Activated T-cell treated with anti-CD3 and anti-CD28 coated beads, Interleukin-2, amount 50 U/mL, for 72 hours (primary cell): ENCODE measurements around the gene ZNF730. TPM values are rescaled to one million over a fixed set of nuclear protein-coding genes. Genes with fewer than 3 reads are reported as not detected.
"Not testable (repeated sequence)": the region's sequence is repeated elsewhere in the genome, so short reads cannot be mapped to it uniquely, and the experiment has no call there.

Experiments used
- ATAC-seq, 2 donors: fragments of 150-1000 bp; cut with Tn5 transposase; replicated peaks in 1 of 2; 2 replicates each; pipeline ENCODE4 v1.10.0; 2021; ENCODE audit warnings: moderate library complexity in 2 of 2, mild to moderate bottlenecking in 1 of 2
- DNase-seq, 2 donors: peaks; one replicate each; pipeline ENCODE4 v3.0.0; 2021 to 2022; ENCODE audit warnings: mixed read lengths in 1 of 2
- H3K27ac Mint-ChIP-seq: one replicate; pipeline ENCODE4 v1.8.0; 2022; ENCODE audit warnings: mild to moderate bottlenecking, moderate library complexity, mixed read lengths
- H3K27me3 Mint-ChIP-seq: one replicate; pipeline ENCODE4 v1.8.0; 2022; ENCODE audit warnings: low read depth, mixed read lengths
- H3K36me3 Mint-ChIP-seq, 2 donors: one replicate each; pipeline ENCODE4 v1.8.0; 2022; ENCODE audit warnings: mixed read lengths in 2 of 2, mild to moderate bottlenecking in 1 of 2; ENCODE audit not compliant: insufficient read depth in 2 of 2
- H3K4me1 Mint-ChIP-seq: one replicate; pipeline ENCODE4 v1.8.0; 2022; ENCODE audit warnings: low read depth, mixed read lengths
- H3K4me3 Mint-ChIP-seq, 2 donors: one replicate each; pipeline ENCODE4 v1.8.0; 2022; ENCODE audit warnings: mild to moderate bottlenecking in 2 of 2, mixed read lengths in 2 of 2, moderate library complexity in 2 of 2
- H3K9me3 Mint-ChIP-seq, 2 donors: one replicate each; pipeline ENCODE4 v1.8.0; 2022; ENCODE audit warnings: mixed read lengths in 2 of 2
- total RNA-seq, 2 donors: library from RNA; stranded (reverse); gene quantifications; one replicate each; pipeline ENCODE4 v1.2.3, GENCODE V29; 2022

The ZNF730 gene
- total RNA-seq, result 1 to 10 TPM; 1.2 to 2.2 TPM

- H3K27me3 Mint-ChIP-seq, result peaks cover 13% of the 10 kb centered on the region
- ATAC-seq, result peak; percentile 88 to 91
Observed at GRCh38 chr19:23116802-23117571, at the start of gene ZNF730. Gene ZNF730, plus strand, starts transcription at chr19:23117025. Its CDS starts 149 bp downstream, at chr19:23117174.

DNA sequence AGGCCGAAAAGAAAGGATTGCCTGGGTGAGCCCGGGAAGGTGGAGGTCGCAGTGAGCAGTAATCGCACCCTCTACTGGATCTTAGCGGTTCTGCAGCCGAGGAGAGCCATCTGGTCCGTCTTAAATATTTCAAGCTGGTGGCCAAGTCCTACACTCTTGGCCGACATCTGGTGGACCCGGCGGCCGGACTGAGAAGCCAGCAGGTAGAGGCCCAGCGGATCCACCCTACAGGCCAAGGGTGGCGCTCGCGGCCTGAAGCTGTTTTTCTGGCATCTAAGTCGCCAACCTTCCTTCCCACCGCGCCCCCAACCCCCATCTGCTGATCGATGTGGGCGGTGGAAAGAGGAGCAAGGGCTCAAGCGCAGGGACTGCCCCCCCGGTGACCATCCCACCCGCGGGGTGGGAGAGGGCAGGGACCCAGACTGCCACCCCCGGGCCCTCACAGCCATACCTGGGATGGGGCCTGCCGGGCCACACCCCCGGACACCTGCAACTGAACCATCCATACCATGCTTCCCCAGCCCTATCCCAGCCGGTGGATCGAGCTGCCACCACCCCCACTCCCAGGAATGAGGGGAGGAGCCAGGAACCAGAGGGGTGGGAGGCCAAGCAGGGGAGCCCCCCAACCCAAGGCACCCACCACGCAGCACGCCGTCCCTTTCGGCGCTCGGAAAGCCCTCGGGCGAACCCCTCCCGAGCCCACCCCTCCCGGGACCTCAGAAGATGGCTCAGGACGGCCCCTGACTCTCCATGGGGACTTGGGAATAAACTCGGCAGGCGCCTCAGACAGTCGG lies 46.3 kb upstream of the ZNF730 start:
- Mint-ChIP-seq H3K27me3 (peaks cover 21% of the 10 kb centered on the region), H3K27ac (no peak overlapping the region), H3K36me3 (peaks cover 14 to 18% of the 10 kb centered on the region in 2 donors), H3K4me3 (peak overlapping the region in 1 of 2 donors; percentile 20), H3K9me3 (peaks cover 9 to 32% of the 10 kb centered on the region in 2 donors), H3K4me1 (peaks cover 4% of the 10 kb centered on the region)
- DNase-seq, result peak; percentile 12 to 18
- ATAC-seq, result peak in 1 of 2 donors; percentile 27

More at GRCh38 chr19:23116802-23117571, at the start of gene ZNF730:
- no peak within 1 kb of the TSS for H3K27ac Mint-ChIP-seq
- peaks cover 5% of the 10 kb centered on the region for H3K4me1 Mint-ChIP-seq
- peaks cover 6 to 15% of the 10 kb centered on the region in 2 donors for H3K36me3 Mint-ChIP-seq
- H3K4me3 Mint-ChIP-seq, result peak within 1 kb of the TSS; percentile 86 to 89
- DNase-seq, result peak; percentile 47 to 53
- peaks cover 3 to 7% of the 10 kb centered on the region in 2 donors for H3K9me3 Mint-ChIP-seq

GRCh38 chr19:23071147-23071511 lies 45.7 kb upstream of the ZNF730 start:
- Mint-ChIP-seq H3K9me3 (peaks cover 9 to 32% of the 10 kb centered on the region in 2 donors), H3K27me3 (peaks cover 25% of the 10 kb centered on the region), H3K36me3 (peaks cover 18% of the 10 kb centered on the region in 2 donors), H3K4me3 (peak overlapping the region; percentile 52 to 58), H3K4me1 (peaks cover 6% of the 10 kb centered on the region), H3K27ac (no peak overlapping the region)
- DNase-seq (peak in 1 of 2 donors; percentile 12), ATAC-seq (peak in 1 of 2 donors; percentile 31)

- peaks cover 9% of the 10 kb centered on the region for H3K4me1 Mint-ChIP-seq
- H3K27me3 Mint-ChIP-seq, result peaks cover 22% of the 10 kb centered on the region
- ATAC-seq (peak; percentile 26 to 64), DNase-seq (peak; percentile 5 to 32)
- H3K9me3 Mint-ChIP-seq, result peaks cover 7 to 16% of the 10 kb centered on the region in 2 donors
- H3K27ac Mint-ChIP-seq, result no peak overlapping the region
- peak overlapping the region; percentile 57 to 73 for H3K4me3 Mint-ChIP-seq
- H3K36me3 Mint-ChIP-seq, result peaks cover 12 to 15% of the 10 kb centered on the region in 2 donors
Observed at GRCh38 chr19:23075031-23075733, 41.6 kb upstream of the ZNF730 start.

GRCh38 chr19:23077776-23078175 lies 39.0 kb upstream of the ZNF730 start:
- not testable (repeated sequence) for H3K9me3 Mint-ChIP-seq, H3K4me1 Mint-ChIP-seq, DNase-seq, ATAC-seq, H3K27ac Mint-ChIP-seq, H3K27me3 Mint-ChIP-seq, H3K4me3 Mint-ChIP-seq
- peaks cover 6 to 11% of the 10 kb centered on the region in 2 donors for H3K36me3 Mint-ChIP-seq

- H3K36me3 Mint-ChIP-seq, result peaks cover 21 to 22% of the 10 kb centered on the region in 2 donors
- no peak overlapping the region for H3K27ac Mint-ChIP-seq
- H3K27me3 Mint-ChIP-seq, result no peaks in the 10 kb centered on the region
- H3K9me3 Mint-ChIP-seq, result peaks cover 8 to 22% of the 10 kb centered on the region in 2 donors
- no peak overlapping the region for H3K4me3 Mint-ChIP-seq
- no peaks in the 10 kb centered on the region for H3K4me1 Mint-ChIP-seq
- ATAC-seq, result no peak
- DNase-seq, result no peak
Observed at GRCh38 chr19:23093832-23094231, 23.0 kb upstream of the ZNF730 start.

DNA sequence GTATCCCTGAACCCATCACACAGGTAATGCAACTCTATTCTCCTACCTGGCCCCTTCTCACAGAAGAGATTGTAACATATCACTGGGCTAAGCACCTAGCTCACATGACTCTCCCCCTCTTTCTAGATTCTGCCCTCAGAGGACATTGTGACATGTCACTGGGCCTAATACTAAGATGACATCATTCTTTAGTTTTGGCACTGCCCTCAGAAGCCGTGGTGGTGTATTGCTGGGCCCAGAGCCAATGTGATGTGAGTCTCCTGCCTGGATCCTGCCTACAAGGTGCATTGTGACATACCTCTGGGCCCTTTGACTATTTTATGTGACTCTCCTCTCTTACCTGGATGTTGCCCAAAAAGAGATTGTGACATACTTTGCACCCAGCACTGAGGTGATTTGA lies 21.4 kb upstream of the ZNF730 start:
- Mint-ChIP-seq H3K27ac (no peak overlapping the region), H3K27me3 (no peaks in the 10 kb centered on the region), H3K4me3 (no peak overlapping the region), H3K36me3 (peaks cover 13 to 17% of the 10 kb centered on the region in 2 donors), H3K4me1 (no peaks in the 10 kb centered on the region), H3K9me3 (peaks cover 12 to 24% of the 10 kb centered on the region in 2 donors)
- ATAC-seq (no peak), DNase-seq (no peak)

DNA sequence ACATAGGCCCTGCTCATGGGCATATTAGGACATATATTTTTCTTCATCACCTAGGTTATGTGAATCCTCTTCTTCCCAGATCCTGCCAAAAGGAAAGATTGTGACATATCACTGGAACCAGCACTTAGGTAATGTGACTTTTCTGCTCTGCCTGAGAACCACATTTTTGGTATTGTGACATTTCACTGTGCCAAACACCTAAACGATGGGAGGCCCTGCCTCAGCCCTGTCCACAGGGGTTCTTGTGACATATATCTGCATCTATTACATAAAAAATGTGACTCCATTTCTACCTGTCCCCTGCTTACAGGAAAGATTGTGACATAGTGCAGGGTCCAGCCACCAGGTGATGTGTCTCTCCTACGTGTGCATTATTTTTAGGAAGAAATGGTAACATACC lies 18.5 kb upstream of the ZNF730 start:
- Mint-ChIP-seq H3K27ac (no peak overlapping the region), H3K9me3 (peaks cover 12 to 23% of the 10 kb centered on the region in 2 donors), H3K36me3 (peaks cover 10 to 15% of the 10 kb centered on the region in 2 donors), H3K27me3 (no peaks in the 10 kb centered on the region), H3K4me3 (no peak overlapping the region), H3K4me1 (no peaks in the 10 kb centered on the region)
- no peak for DNase-seq
- no peak for ATAC-seq

DNA sequence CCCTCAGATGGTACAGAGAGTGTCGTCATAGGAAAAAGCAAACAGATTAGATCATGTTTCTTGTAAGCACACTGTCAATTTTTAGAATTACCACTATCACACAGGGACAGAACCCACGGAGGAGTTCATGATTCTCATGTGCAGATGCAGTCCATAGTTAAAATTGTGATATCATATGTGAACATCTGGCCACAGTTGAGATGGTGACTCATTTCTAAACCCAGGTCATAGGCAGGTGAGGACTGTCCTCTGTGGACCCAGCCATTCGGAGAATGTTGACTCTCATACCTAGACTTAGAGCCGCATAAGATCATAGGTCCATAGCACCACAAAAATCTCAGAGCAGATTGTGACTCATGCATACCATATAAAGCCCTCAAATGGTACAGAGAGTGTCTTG lies 17.8 kb upstream of the ZNF730 start:
- Mint-ChIP-seq H3K4me1 (no peaks in the 10 kb centered on the region), H3K9me3 (peaks cover 12 to 22% of the 10 kb centered on the region in 2 donors), H3K36me3 (peaks cover 10 to 15% of the 10 kb centered on the region in 2 donors), H3K27ac (no peak overlapping the region), H3K4me3 (no peak overlapping the region), H3K27me3 (no peaks in the 10 kb centered on the region)
- ATAC-seq (peak; percentile 15 to 65), DNase-seq (no peak)

DNA sequence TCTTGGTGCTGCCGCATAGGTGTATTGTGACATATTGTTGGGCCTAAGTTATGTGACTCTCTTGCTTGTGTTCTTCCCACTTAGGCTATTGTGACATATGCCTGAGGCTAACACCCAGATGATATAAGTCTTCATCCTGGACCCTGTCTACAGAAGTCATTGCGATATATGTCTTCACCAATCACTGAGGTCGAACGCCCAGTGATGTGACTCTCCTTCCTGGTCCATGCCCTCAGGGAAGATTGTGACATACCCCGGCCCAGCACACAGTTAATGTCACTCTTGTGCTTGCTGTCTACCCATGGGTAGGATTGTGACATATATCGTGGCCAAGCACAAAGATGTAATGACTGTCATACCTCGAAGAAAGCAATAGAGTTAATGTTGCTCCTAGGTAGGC lies 16.9 kb upstream of the ZNF730 start:
- ATAC-seq, result no peak
- peaks cover 8 to 21% of the 10 kb centered on the region in 2 donors for H3K9me3 Mint-ChIP-seq

DNA sequence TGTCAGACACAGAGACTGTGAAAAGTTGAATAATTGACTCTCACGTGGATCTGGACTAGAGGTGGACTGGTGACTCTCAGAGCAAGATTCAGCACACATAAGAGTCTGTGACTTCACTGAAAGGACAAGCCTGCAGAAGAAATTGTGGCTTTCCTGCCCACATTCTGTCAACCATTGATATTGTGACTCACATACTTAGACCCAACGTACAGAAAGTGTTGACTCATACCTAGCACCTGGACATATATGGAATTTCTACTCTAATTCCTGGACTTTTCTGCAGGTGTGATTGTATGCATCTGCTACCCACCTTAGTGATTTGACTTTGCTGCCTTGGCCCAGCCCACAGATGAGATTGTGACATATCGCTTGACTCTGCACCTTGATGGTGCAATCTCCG lies 15.6 kb upstream of the ZNF730 start:
- no peaks in the 10 kb centered on the region for H3K27me3 Mint-ChIP-seq
- no peak for ATAC-seq
- H3K4me3 Mint-ChIP-seq, result no peak overlapping the region
- no peaks in the 10 kb centered on the region for H3K4me1 Mint-ChIP-seq
- peaks cover 7% of the 10 kb centered on the region in 2 donors for H3K36me3 Mint-ChIP-seq
- DNase-seq, result no peak
- H3K27ac Mint-ChIP-seq, result no peak overlapping the region
- H3K9me3 Mint-ChIP-seq, result peaks cover 8 to 23% of the 10 kb centered on the region in 2 donors

More for the DNA sequence above, 16.9 kb upstream of the ZNF730 start:
- Mint-ChIP-seq H3K4me1 (no peaks in the 10 kb centered on the region), H3K36me3 (peaks cover 7 to 13% of the 10 kb centered on the region in 2 donors), H3K27me3 (no peaks in the 10 kb centered on the region), H3K27ac (no peak overlapping the region), H3K4me3 (no peak overlapping the region)
- no peak for DNase-seq

DNA sequence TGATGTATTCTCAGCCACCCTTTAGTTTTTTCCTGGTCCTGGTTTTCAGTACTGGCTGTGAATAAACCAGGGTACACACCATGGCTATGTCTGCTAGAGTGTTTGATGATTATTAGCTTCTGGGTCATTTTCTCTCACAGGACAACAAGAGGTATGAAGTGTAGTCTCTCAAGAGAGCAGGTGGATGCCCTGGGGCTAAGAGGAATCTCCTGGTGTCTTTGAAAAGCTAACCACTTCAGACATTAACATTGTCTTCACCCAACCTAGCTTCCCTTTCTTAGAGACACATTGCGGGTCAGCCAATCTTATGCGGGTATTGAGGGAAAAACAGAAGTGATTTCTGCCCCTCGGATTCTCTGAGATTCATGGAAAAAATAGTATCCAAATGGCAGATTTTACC lies 1.6 kb downstream of the ZNF730 start:
- H3K27me3 Mint-ChIP-seq, result peaks cover 13% of the 10 kb centered on the region

More for the DNA sequence above, 1.6 kb downstream of the ZNF730 start:
- Mint-ChIP-seq H3K4me3 (no peak overlapping the region), H3K9me3 (peaks cover 3 to 5% of the 10 kb centered on the region in 2 donors), H3K36me3 (peaks cover 6 to 16% of the 10 kb centered on the region in 2 donors), H3K4me1 (peaks cover 5% of the 10 kb centered on the region), H3K27ac (no peak overlapping the region)
- DNase-seq, result no peak
- no peak for ATAC-seq
